Stomach (tissue), 9 donors: ENCODE measurements around the gene CFAP20. TPM values are rescaled to one million over a fixed set of nuclear protein-coding genes. Genes with fewer than 3 reads are reported as not detected.

ENCODE experiments used
- DNase-seq, 2 donors: peaks; one replicate each; pipeline versions ENCODE4 v3.0.0 to v3.0.0-alpha.2; 2013 to 2019
- H3K27ac ChIP-seq, 5 donors: fragments of 200-600 bp in 4 of 5; sonication (generic) in 4 of 5; one replicate each; pipeline ENCODE4 v1.5.1; 2013 to 2019; ENCODE audit warnings: mild to moderate bottlenecking in 1 of 5, moderate library complexity in 1 of 5
- H3K27me3 ChIP-seq, 3 donors: fragments of 200-600 bp; sonication (generic); one replicate each; pipeline ENCODE4 v1.5.1; 2017 to 2019; ENCODE audit warnings: mixed run types in 1 of 3
- H3K36me3 ChIP-seq, 4 donors: fragments of 200-600 bp; sonication (generic); 1 replicate in 3 of 4; 2 replicates in 1 of 4; pipeline ENCODE4 v1.5.1; 2016 to 2019
- H3K4me1 ChIP-seq, 4 donors: fragments of 200-600 bp; sonication (generic); one replicate each; pipeline ENCODE4 v1.5.1; 2016 to 2019
- H3K4me3 ChIP-seq, 4 donors: fragments of 200-600 bp; sonication (generic) in 3 of 4; one replicate each; pipeline ENCODE4 v1.5.1; 2016 to 2019; ENCODE audit warnings: mild to moderate bottlenecking in 1 of 4
- H3K9me3 ChIP-seq, 4 donors: fragments of 200-600 bp; sonication (generic); one replicate each; pipeline ENCODE4 v1.5.1; 2016 to 2019
- CTCF ChIP-seq, 7 experiments: fragments of 450-650 bp in 4 of 7; fragments of 200-600 bp in 3 of 7; sonication (generic) in 3 of 7; IDR thresholded peaks; one replicate each; pipeline ENCODE4 v1.5.1; 2016 to 2019; ENCODE audit warnings: antibody characterized with exemption in 7 of 7, control low read depth in 2 of 7, mild to moderate bottlenecking in 1 of 7
- EP300 ChIP-seq: sonication (generic); formaldehyde crosslinking; IDR thresholded peaks from one replicate; pipeline ENCODE4 v1.6.1; 2017; ENCODE audit warnings: antibody characterized with exemption
- POLR2A ChIP-seq, 4 donors: fragments of 450-650 bp; IDR thresholded peaks; one replicate each; pipeline ENCODE4 v1.6.1; 2016; ENCODE audit warnings: antibody characterized with exemption in 4 of 4, control low read depth in 2 of 4, mild to moderate bottlenecking in 1 of 4, moderate library complexity in 1 of 4
- POLR2AphosphoS5 ChIP-seq, 3 donors: sonication (generic); formaldehyde crosslinking; IDR thresholded peaks; one replicate each; pipeline ENCODE4 v1.6.1; 2016; ENCODE audit warnings: antibody characterized with exemption in 3 of 3
- WGBS, 5 donors: extraction: QIAGEN DNeasy Blood & Tissue Kit in 3 of 5; methylation state at CpG; one replicate each; pipeline versions ENCODE4 v1.1.5 to v1.1.7; 2013 to 2018; 5-methylcytosine and 5-hydroxymethylcytosine counted together
- intact Hi-C: fragments of 100-400 bp; cut with DNase I; formaldehyde crosslinking; loops from one replicate; pipeline ENCODE4 v1.15.1; 2023; ENCODE audit warnings: low total_unique reads
- polyA plus RNA-seq, 3 donors: library from polyadenylated mRNA; stranded (reverse); fragments of 200-250 nt; gene quantifications; one replicate each; pipeline ENCODE4 v1.2.3, GENCODE V29; 2013
- total RNA-seq, 5 donors: library from RNA; depleted of rRNA; stranded (reverse); fragments of >200 nt; gene quantifications; one replicate each; pipeline versions ENCODE4 v1.1.0 to v1.2.3, GENCODE V29; 2014 to 2016
- donor health status: healthy with polysubstance abuse.
- donor health status: Bipolar disorder and iron deficiency.
- donor health status: healthy.

Gene CFAP20
- total and polyA plus RNA-seq, 8 donors = 0.58 to 81.7 (median 23.8) TPM

GRCh38 chr16:58105631-58106030 is 23.6 kb downstream of the CFAP20 start:
- Histone ChIP-seq H3K4me3 (no peak overlapping the region), H3K9me3 (no peaks in the 10 kb centered on the region), H3K4me1 (no peaks in the 10 kb centered on the region), H3K36me3 (no peaks in the 10 kb centered on the region), H3K27me3 (no peaks in the 10 kb centered on the region), H3K27ac (no peak overlapping the region)
- TF ChIP-seq POLR2A (IDR thresholded peaks at IDR 0.05) = no peak
- no peak for TF ChIP-seq EP300
- no peak for TF ChIP-seq POLR2AphosphoS5 (IDR thresholded peaks at IDR 0.05)
- TF ChIP-seq CTCF (IDR thresholded peaks at IDR 0.05) = no peak
- DNase-seq = no peak
- WGBS, 5 donors = 0 to 13% (median 9%) methylated on average over 1 of the region's 1 CpG
- intact Hi-C loops = no loop called here

GRCh38 chr16:58102665-58103392 is 26.4 kb downstream of the CFAP20 start:
- Histone ChIP-seq H3K27me3 (no peaks in the 10 kb centered on the region), H3K36me3 (no peaks in the 10 kb centered on the region), H3K4me3 (no peak overlapping the region), H3K4me1 (no peaks in the 10 kb centered on the region), H3K27ac (no peak overlapping the region), H3K9me3 (no peaks in the 10 kb centered on the region)
- 85 to 89% (median 87%) methylated on average over 13 to 15 of the region's 15 CpGs for WGBS, 5 donors
- no peak for DNase-seq
- TF ChIP-seq POLR2A (IDR thresholded peaks at IDR 0.05) (no peak), CTCF (IDR thresholded peaks at IDR 0.05) (no peak), POLR2AphosphoS5 (IDR thresholded peaks at IDR 0.05) (no peak)
- intact Hi-C loops = no loop called here

- intact Hi-C loops = no loop called here
- DNase-seq = no peak
- TF ChIP-seq POLR2A (IDR thresholded peaks at IDR 0.05) (no peak), EP300 (no peak), POLR2AphosphoS5 (IDR thresholded peaks at IDR 0.05) (no peak), CTCF (IDR thresholded peaks at IDR 0.05) (no peak)
- peaks cover 0 to 7% (median 0%) of the 10 kb centered on the region in 4 donors for H3K4me1 ChIP-seq
- H3K4me3 ChIP-seq = no peak overlapping the region
- H3K36me3 ChIP-seq = no peaks in the 10 kb centered on the region
- H3K27me3 ChIP-seq = peaks cover 0 to 14% (median 0%) of the 10 kb centered on the region in 3 donors
- H3K9me3 ChIP-seq = no peaks in the 10 kb centered on the region
- WGBS, 5 donors = 78 to 87% (median 84%) methylated on average over 4 to 6 of the region's 6 CpGs
- H3K27ac ChIP-seq = no peak overlapping the region
Measured at GRCh38 chr16:58099956-58100300, 29.3 kb downstream of the CFAP20 start.

- peaks cover 0 to 14% (median 0%) of the 10 kb centered on the region in 3 donors for H3K27me3 ChIP-seq
- no peak overlapping the region for H3K4me3 ChIP-seq
- no peaks in the 10 kb centered on the region for H3K9me3 ChIP-seq
- H3K4me1 ChIP-seq = peaks cover 0 to 7% (median 0%) of the 10 kb centered on the region in 4 donors
- DNase-seq = no peak
- H3K36me3 ChIP-seq = no peaks in the 10 kb centered on the region
- H3K27ac ChIP-seq = no peak overlapping the region
- WGBS, 5 donors = 83 to 91% (median 88%) methylated on average over 9 to 12 of the region's 12 CpGs
- TF ChIP-seq POLR2AphosphoS5 (IDR thresholded peaks at IDR 0.05) = no peak
- TF ChIP-seq POLR2A (IDR thresholded peaks at IDR 0.05) = no peak
- no peak for TF ChIP-seq EP300
- no peak for TF ChIP-seq CTCF (IDR thresholded peaks at IDR 0.05)
- intact Hi-C loops = no loop called here
Measured at GRCh38 chr16:58099097-58099955, 29.9 kb downstream of the CFAP20 start.
